ENCODE data around the gene PCDHB1. TPM values are rescaled to one million over a fixed set of nuclear protein-coding genes. Genes with fewer than 3 reads are reported as not detected.

PCDHB1 gene
- total RNA-seq, 1 donor from 2014 or later = not detected

DNA sequence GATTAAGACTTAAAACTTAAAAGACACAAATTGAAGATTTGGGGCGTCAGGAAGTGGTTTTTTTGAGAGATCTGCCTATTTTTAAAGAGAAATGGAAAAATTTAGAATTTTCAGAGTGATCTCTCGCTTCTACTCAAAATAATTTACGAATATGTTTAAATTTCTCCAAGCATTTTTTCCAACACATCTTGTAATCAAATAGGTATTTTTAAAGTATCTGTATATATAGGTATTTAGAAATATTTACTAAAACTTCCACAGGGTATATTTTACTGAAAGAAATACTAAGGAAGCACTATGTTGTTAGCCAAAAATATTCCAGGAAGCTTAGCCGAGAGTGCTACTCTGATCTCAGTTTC lies 9.8 kb upstream of the PCDHB1 start:
- no peak overlapping the region for H3K27ac ChIP-seq (ENCODE audit: low read depth, low read length)
- H3K9me3 Mint-ChIP-seq (ENCODE audit: unreplicated experiment) = no peaks in the 10 kb centered on the region

GRCh38 chr5:141042555-141042954 lies 8.6 kb upstream of the PCDHB1 start:
- no peak overlapping the region for H3K27ac ChIP-seq (ENCODE audit: low read depth, low read length)
- peaks cover 12% of the 10 kb centered on the region for H3K27me3 Mint-ChIP-seq (ENCODE audit: low read depth, unreplicated experiment)
- H2AFZ ChIP-seq (ENCODE audit: low read depth, low read length) = no peak overlapping the region
- no peaks in the 10 kb centered on the region for H3K9me3 Mint-ChIP-seq (ENCODE audit: unreplicated experiment)
- H3K36me3 ChIP-seq (ENCODE audit: insufficient read depth, low read length) = no peaks in the 10 kb centered on the region
- no peak overlapping the region for H3K4me3 ChIP-seq (ENCODE audit: insufficient read depth, low read depth, low read length)
- H3K4me1 ChIP-seq (ENCODE audit: insufficient read depth, low read length) = no peaks in the 10 kb centered on the region
- TF ChIP-seq EZH2 (IDR thresholded peaks at IDR 0.05; ENCODE audit: insufficient read depth, low read length) = no peak
- no peak for TF ChIP-seq CTCF (IDR thresholded peaks at IDR 0.05; ENCODE audit: insufficient read depth, low read depth, low read length)
- no peak overlapping the region for H3K27ac Mint-ChIP-seq (ENCODE audit: unreplicated experiment)
- no peaks in the 10 kb centered on the region for H4K20me1 ChIP-seq (ENCODE audit: insufficient read depth, low read length)
- H3K4me1 Mint-ChIP-seq (ENCODE audit: low read depth, unreplicated experiment) = no peaks in the 10 kb centered on the region
- H3K36me3 Mint-ChIP-seq (ENCODE audit: low read depth, unreplicated experiment) = no peaks in the 10 kb centered on the region
- H3K4me3 Mint-ChIP-seq (ENCODE audit: unreplicated experiment) = no peak overlapping the region
- H3K9me3 ChIP-seq (ENCODE audit: insufficient read depth, low read depth, low read length) = peaks cover 7% of the 10 kb centered on the region
- FAIRE-seq (no peak), DNase-seq (ENCODE audit: low read depth) (no peak)
- H3K27me3 ChIP-seq (ENCODE audit: insufficient read depth, low read length) = no peaks in the 10 kb centered on the region
- no peaks in the 10 kb centered on the region for H3K79me2 ChIP-seq (ENCODE audit: insufficient read depth, low read length)
- no peak overlapping the region for H3K4me2 ChIP-seq (ENCODE audit: low read length)
- no peak overlapping the region for H3K9ac ChIP-seq (ENCODE audit: low read length)

More for the DNA sequence above, 9.8 kb upstream of the PCDHB1 start:
- no peaks in the 10 kb centered on the region for H4K20me1 ChIP-seq (ENCODE audit: insufficient read depth, low read length)
- no peak overlapping the region for H3K4me2 ChIP-seq (ENCODE audit: low read length)
- no peak overlapping the region for H3K27ac Mint-ChIP-seq (ENCODE audit: unreplicated experiment)
- DNase-seq (ENCODE audit: low read depth) (no peak), FAIRE-seq (no peak)
- H3K27me3 ChIP-seq (ENCODE audit: insufficient read depth, low read length) = no peaks in the 10 kb centered on the region
- peaks cover 11% of the 10 kb centered on the region for H3K27me3 Mint-ChIP-seq (ENCODE audit: low read depth, unreplicated experiment)
- H3K4me1 Mint-ChIP-seq (ENCODE audit: low read depth, unreplicated experiment) = no peaks in the 10 kb centered on the region
- H3K4me3 ChIP-seq (ENCODE audit: insufficient read depth, low read depth, low read length) = no peak overlapping the region
- no peak for TF ChIP-seq EZH2 (IDR thresholded peaks at IDR 0.05; ENCODE audit: insufficient read depth, low read length)
- no peak for TF ChIP-seq CTCF (IDR thresholded peaks at IDR 0.05; ENCODE audit: insufficient read depth, low read depth, low read length)
- H3K36me3 ChIP-seq (ENCODE audit: insufficient read depth, low read length) = no peaks in the 10 kb centered on the region
- H3K36me3 Mint-ChIP-seq (ENCODE audit: low read depth, unreplicated experiment) = no peaks in the 10 kb centered on the region
- H3K9ac ChIP-seq (ENCODE audit: low read length) = no peak overlapping the region
- H3K79me2 ChIP-seq (ENCODE audit: insufficient read depth, low read length) = no peaks in the 10 kb centered on the region
- no peak overlapping the region for H3K4me3 Mint-ChIP-seq (ENCODE audit: unreplicated experiment)
- H3K9me3 ChIP-seq (ENCODE audit: insufficient read depth, low read depth, low read length) = peaks cover 7% of the 10 kb centered on the region
- H2AFZ ChIP-seq (ENCODE audit: low read depth, low read length) = no peak overlapping the region
- H3K4me1 ChIP-seq (ENCODE audit: insufficient read depth, low read length) = no peaks in the 10 kb centered on the region

DNA sequence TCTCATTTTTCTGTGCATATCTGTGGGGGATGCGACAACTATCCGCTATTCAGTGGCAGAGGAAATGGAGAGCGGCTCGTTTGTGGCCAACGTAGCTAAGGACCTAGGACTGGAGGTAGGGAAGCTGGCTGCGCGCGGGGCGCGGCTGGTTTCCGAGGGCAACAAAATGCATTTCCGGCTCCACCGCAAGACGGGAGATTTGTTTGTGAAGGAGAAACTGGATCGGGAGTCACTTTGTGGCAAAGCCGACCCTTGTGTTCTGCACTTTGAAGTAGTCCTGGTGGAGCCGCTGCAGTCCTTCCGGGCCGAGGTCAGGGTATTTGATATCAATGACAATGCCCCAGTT lies 320 bp downstream of the PCDHB1 start:
- Mint-ChIP-seq H3K4me3 (ENCODE audit: unreplicated experiment) (peak overlapping the region; percentile 91), H3K36me3 (ENCODE audit: low read depth, unreplicated experiment) (no peaks in the 10 kb centered on the region), H3K27ac (ENCODE audit: unreplicated experiment) (no peak overlapping the region), H3K27me3 (ENCODE audit: low read depth, unreplicated experiment) (peaks cover 26% of the 10 kb centered on the region), H3K9me3 (ENCODE audit: unreplicated experiment) (no peaks in the 10 kb centered on the region), H3K4me1 (ENCODE audit: low read depth, unreplicated experiment) (no peaks in the 10 kb centered on the region)
- Histone ChIP-seq H3K4me3 (ENCODE audit: insufficient read depth, low read depth, low read length) (no peak overlapping the region), H3K79me2 (ENCODE audit: insufficient read depth, low read length) (no peaks in the 10 kb centered on the region), H3K9me3 (ENCODE audit: insufficient read depth, low read depth, low read length) (peaks cover 6% of the 10 kb centered on the region), H3K9ac (ENCODE audit: low read length) (no peak overlapping the region), H2AFZ (ENCODE audit: low read depth, low read length) (no peak overlapping the region), H4K20me1 (ENCODE audit: insufficient read depth, low read length) (no peaks in the 10 kb centered on the region), H3K27ac (ENCODE audit: low read depth, low read length) (no peak overlapping the region), H3K27me3 (ENCODE audit: insufficient read depth, low read length) (no peaks in the 10 kb centered on the region), H3K4me1 (ENCODE audit: insufficient read depth, low read length) (no peaks in the 10 kb centered on the region), H3K36me3 (ENCODE audit: insufficient read depth, low read length) (no peaks in the 10 kb centered on the region), H3K4me2 (ENCODE audit: low read length) (peak overlapping the region; percentile 55)
- DNase-seq (ENCODE audit: low read depth) (no peak), FAIRE-seq (no peak)
- TF ChIP-seq EZH2 (IDR thresholded peaks at IDR 0.05; ENCODE audit: insufficient read depth, low read length) = no peak

Data from astrocyte (in vitro differentiated cells and primary cell).